Pancreas (tissue), 10 donors: ENCODE results near the gene GAL3ST2. TPM values are rescaled to one million over a fixed set of nuclear protein-coding genes. Genes with fewer than 3 reads are reported as not detected.

Experiments used
- ATAC-seq, 4 donors: fragments of 200-7000 bp; cut with Tn5 transposase; one replicate each; pipeline versions ENCODE4 v1.8.0 to v1.9.1; 2020; ENCODE audit warnings: mild to moderate bottlenecking in 4 of 4, moderate library complexity in 4 of 4
- DNase-seq, 6 donors: peaks; one replicate each; pipeline ENCODE4 v3.0.0-alpha.2; 2020
- FAIRE-seq: peaks from 2 replicates; lab custom pipeline; 2012; peaks lifted over from hg19 to GRCh38; lab: Jason Lieb, UNC
- H3K27ac ChIP-seq, 4 donors: fragments of 200-600 bp; sonication (generic); 1 replicate in 3 of 4; 2 replicates in 1 of 4; pipeline versions ENCODE4 v1.5.0 to v1.8.0; 2020
- H3K27me3 ChIP-seq, 4 donors: fragments of 200-600 bp; one replicate each; pipeline ENCODE4 v1.8.0; 2021
- H3K36me3 ChIP-seq, 3 donors: fragments of 200-600 bp; sonication (generic) in 1 of 3; one replicate each; pipeline versions ENCODE4 v1.5.0 to v1.8.0; 2020 to 2021
- H3K4me1 ChIP-seq, 3 donors: fragments of 200-600 bp; one replicate each; pipeline ENCODE4 v1.8.0; 2021
- H3K4me3 ChIP-seq, 4 donors: fragments of 200-600 bp; sonication (generic) in 2 of 4; one replicate each; pipeline versions ENCODE4 v1.5.0 to v1.8.0; 2020 to 2021
- H3K9me3 ChIP-seq, 4 donors: fragments of 200-600 bp; one replicate each; pipeline ENCODE4 v1.8.0; 2021
- CTCF ChIP-seq, 4 donors: fragments of 200-600 bp; sonication (generic) in 3 of 4; IDR thresholded peaks; one replicate each; pipeline versions ENCODE4 v1.5.0 to v1.8.0; 2021; ENCODE audit warnings: antibody characterized with exemption in 4 of 4
- WGBS, 2 donors: extraction: QIAGEN DNeasy Blood & Tissue Kit; methylation state at CpG; one replicate each; pipeline ENCODE4 v1.1.7; 2013; 5-methylcytosine and 5-hydroxymethylcytosine counted together
- intact Hi-C, 3 donors: fragments of 100-400 bp; cut with DNase I; formaldehyde crosslinking; loops; one replicate each; pipeline versions ENCODE4 v1.11.1 to v1.14.2; 2022
- polyA plus RNA-seq, 2 donors: library from polyadenylated mRNA; stranded (reverse); fragments of 200-250 nt; gene quantifications; one replicate each; pipeline ENCODE4 v1.2.3, GENCODE V29; 2013
- total RNA-seq, 6 donors: library from RNA; stranded (reverse); fragmentation: NEBNext Ultra II Directional in 4 of 6; extraction: Animal tissue kit (Norgen Biotek cat#: 25700) in 4 of 6; gene quantifications; one replicate each; pipeline versions ENCODE4 v1.2.1 to v1.2.4, GENCODE V29; 2021 to 2023
- donor health status: healthy with polysubstance abuse.
- donor health status: DM: no; HTN: no; CAD: no; lungs with moderate emphysema.
- donor health status: DM: no; HTN: no; CAD: no.
- donor health status: control.
- donor health status: control.
- donor health status: Bipolar disorder and iron deficiency.
- donor health status: DM: yes; HTN: yes; CAD: no.
- donor health status: DM: no; HTN: no; CAD: no.
- donor health status: DM: no; HTN: no; CAD: no.
- donor health status: DM: yes; HTN: yes; CAD: no.

The GAL3ST2 gene
- total and polyA plus RNA-seq, 8 donors: not detected

- DNase-seq: peak; percentile 89 to 99 (median 96)
- FAIRE-seq: no peak
- ATAC-seq: peak; percentile 91 to 95 (median 94)
- Histone ChIP-seq H3K4me1 (no peaks in the 10 kb centered on the region), H3K27ac (peak within 1 kb of the TSS; percentile 76 to 91 (median 82)), H3K27me3 (no peaks in the 10 kb centered on the region), H3K36me3 (no peaks in the 10 kb centered on the region), H3K9me3 (no peaks in the 10 kb centered on the region), H3K4me3 (peak within 1 kb of the TSS; percentile 85 to 100 (median 96))
- intact Hi-C loops: no loop called here
- WGBS, 2 donors: 1% methylated on average over 46 to 98 of the region's 98 CpGs
- no peak for TF ChIP-seq CTCF (IDR thresholded peaks at IDR 0.05)
Observed at GRCh38 chr2:241734467-241735208, 42.0 kb upstream of the GAL3ST2 start, which contains the start of gene D2HGDH. Gene D2HGDH, plus strand, starts transcription at chr2:241734630. Its CDS starts 595 bp downstream, at chr2:241735225.

GRCh38 chr2:241736111-241736510 lies 40.5 kb upstream of the GAL3ST2 start:
- H3K27me3 ChIP-seq: no peaks in the 10 kb centered on the region
- intact Hi-C loops: no loop called here
- no peaks in the 10 kb centered on the region for H3K4me1 ChIP-seq
- WGBS, 2 donors: 71 to 78% methylated on average over 3 of the region's 3 CpGs
- TF ChIP-seq CTCF (IDR thresholded peaks at IDR 0.05): no peak
- no peaks in the 10 kb centered on the region for H3K36me3 ChIP-seq
- no peak for DNase-seq
- no peak overlapping the region for H3K27ac ChIP-seq
- ATAC-seq: no peak
- no peak for FAIRE-seq
- no peaks in the 10 kb centered on the region for H3K9me3 ChIP-seq
- H3K4me3 ChIP-seq: no peak overlapping the region

GRCh38 chr2:241738040-241738686 lies 38.5 kb upstream of the GAL3ST2 start:
- Histone ChIP-seq H3K36me3 (no peaks in the 10 kb centered on the region), H3K4me1 (no peaks in the 10 kb centered on the region), H3K27me3 (no peaks in the 10 kb centered on the region), H3K27ac (no peak overlapping the region), H3K9me3 (no peaks in the 10 kb centered on the region), H3K4me3 (no peak overlapping the region)
- FAIRE-seq: no peak
- 93% methylated on average over 17 of the region's 17 CpGs for WGBS, 2 donors
- intact Hi-C loops: no loop called here
- DNase-seq: peak in 1 of 6 donors; percentile 54
- ATAC-seq: no peak
- no peak for TF ChIP-seq CTCF (IDR thresholded peaks at IDR 0.05)

- H3K9me3 ChIP-seq: no peaks in the 10 kb centered on the region
- no peak for TF ChIP-seq CTCF (IDR thresholded peaks at IDR 0.05)
- no peak overlapping the region for H3K27ac ChIP-seq
- no peak for FAIRE-seq
- no peaks in the 10 kb centered on the region for H3K36me3 ChIP-seq
- no peak for DNase-seq
- ATAC-seq: no peak
- no peak overlapping the region for H3K4me3 ChIP-seq
- intact Hi-C loops: no loop called here
- no peaks in the 10 kb centered on the region for H3K4me1 ChIP-seq
- WGBS, 2 donors: 94 to 95% methylated on average over 15 of the region's 15 CpGs
- no peaks in the 10 kb centered on the region for H3K27me3 ChIP-seq
Observed at GRCh38 chr2:241739177-241739576, 37.4 kb upstream of the GAL3ST2 start.

- H3K27me3 ChIP-seq: no peaks in the 10 kb centered on the region
- no peak for DNase-seq
- no peak overlapping the region for H3K27ac ChIP-seq
- no peak for FAIRE-seq
- H3K4me3 ChIP-seq: no peak overlapping the region
- WGBS, 2 donors: 95% methylated on average over 12 of the region's 12 CpGs
- no peak for TF ChIP-seq CTCF (IDR thresholded peaks at IDR 0.05)
- no peak for ATAC-seq
- peaks cover 0 to 3% (median 0%) of the 10 kb centered on the region in 3 donors for H3K36me3 ChIP-seq
- no peaks in the 10 kb centered on the region for H3K4me1 ChIP-seq
- intact Hi-C loops: no loop called here
- H3K9me3 ChIP-seq: no peaks in the 10 kb centered on the region
Observed at GRCh38 chr2:241739651-241740050, 37.0 kb upstream of the GAL3ST2 start.
